GM18502 (cell line): ENCODE results near the gene CRYZL1.
A peak's percentile ranks its signal among the peaks of the same experiment; 100 is the strongest.
"Not testable (repeated sequence)": the region's sequence is repeated elsewhere in the genome, so short reads cannot be mapped to it uniquely, and the experiment has no call there.

Source experiments
- ATAC-seq: cut with Tn5 transposase; IDR thresholded peaks from one replicate; pipeline ENCODE4 v1.9.1; 2021; ENCODE audit warnings: mild to moderate bottlenecking; ENCODE audit not compliant: unreplicated experiment, poor library complexity

CRYZL1 gene

DNA sequence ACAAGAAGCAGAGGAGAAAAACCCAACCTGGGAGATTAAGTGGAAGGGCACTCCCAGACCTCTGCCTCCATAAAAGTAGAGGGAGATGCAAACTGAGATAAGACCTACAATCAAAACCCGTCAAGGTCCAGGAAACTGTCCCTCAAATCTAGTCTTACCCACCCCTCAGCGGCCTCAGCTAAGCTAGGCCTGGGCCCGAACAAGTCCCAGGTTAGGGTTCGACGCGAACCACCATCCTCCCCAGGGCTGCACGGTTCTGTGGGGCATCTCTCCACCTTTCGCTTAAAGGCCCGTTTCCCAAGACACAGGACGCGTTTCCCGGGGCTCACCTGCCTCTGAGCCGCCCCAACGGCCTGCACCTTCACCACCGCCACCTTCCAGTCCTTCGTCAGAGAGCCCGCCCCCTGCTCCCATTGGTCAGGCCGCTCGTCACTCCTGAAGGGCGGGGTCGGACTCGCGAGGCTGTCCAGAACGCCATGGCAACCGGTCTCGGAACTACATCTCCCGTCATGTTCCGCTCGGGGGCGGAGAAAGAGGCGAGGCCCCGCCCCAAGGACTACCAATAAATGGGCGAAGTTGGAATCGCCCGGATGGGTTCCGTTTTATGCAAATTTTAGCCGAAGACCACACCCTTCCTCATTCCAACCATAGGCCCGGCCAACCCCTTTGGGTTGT lies at the start of gene CRYZL1:
Gene CRYZL1, minus strand, starts transcription at position 390 of the 675 bp plus-strand sequence. CDS start 10,190 bp downstream, outside the sequence.
- peak; percentile 86 for ATAC-seq

DNA sequence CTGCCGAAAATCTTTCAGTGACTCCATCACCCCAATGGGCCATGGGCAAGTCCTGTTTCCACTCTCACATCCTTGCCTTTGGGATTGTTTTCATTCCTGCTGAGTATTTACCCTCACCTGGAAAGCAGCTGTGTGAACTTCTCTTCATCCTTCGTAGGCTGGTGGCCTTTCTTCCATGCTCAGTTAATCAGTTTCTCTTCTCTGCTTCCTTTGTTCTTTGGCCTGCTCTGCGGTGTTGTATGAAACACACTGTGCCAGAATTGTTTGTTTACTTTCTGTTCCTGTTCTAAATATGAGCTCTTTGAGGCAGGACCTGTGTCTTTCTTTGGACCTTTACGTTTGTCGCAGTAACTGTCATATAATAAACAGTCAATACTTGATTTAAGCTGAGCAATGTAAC lies 49.3 kb upstream of the CRYZL1 start:
- no peak for ATAC-seq

- ATAC-seq: no peak
Observed at GRCh38 chr21:33688353-33688752, 46.8 kb upstream of the CRYZL1 start.

DNA sequence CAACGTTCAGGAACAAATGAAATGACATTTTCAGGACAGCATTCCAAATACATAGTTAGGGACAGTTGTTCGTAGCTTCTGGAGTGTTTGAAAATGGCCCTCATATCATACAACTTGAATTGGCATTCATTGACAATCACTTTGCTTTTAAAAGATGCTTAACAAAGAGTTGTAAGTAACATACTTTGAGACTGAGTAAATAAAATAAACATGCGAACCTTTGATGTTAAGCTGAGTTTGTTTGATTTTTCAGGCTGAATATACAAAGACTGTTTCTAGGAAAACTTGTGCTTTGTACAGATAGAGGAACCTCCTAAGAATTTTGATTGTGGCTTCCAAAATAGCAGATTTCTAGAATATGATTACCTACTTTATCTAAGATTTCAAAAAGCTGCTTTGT lies 46.1 kb upstream of the CRYZL1 start:
- no peak for ATAC-seq

DNA sequence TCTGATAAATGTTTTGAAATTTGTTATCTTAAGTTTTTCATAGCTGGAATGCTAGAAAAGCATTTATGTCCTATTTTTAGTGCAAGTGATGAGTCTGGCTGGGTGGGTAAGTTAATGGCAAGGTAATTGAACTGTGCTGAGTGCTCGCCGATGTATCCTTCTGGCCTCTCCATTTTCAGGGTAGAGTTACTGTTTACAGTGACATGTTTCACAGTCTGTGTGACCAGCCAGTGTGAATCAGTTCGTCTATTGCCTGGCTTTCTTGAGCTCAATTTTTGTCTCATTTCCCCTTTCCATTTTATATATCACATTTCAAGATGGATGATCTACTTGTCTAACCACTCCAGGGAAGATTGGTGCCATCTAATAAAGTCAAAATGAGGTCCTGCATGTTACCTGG lies 44.8 kb upstream of the CRYZL1 start:
- no peak for ATAC-seq

GRCh38 chr21:33685613-33686197 lies 44.2 kb upstream of the CRYZL1 start:
- ATAC-seq: no peak

DNA sequence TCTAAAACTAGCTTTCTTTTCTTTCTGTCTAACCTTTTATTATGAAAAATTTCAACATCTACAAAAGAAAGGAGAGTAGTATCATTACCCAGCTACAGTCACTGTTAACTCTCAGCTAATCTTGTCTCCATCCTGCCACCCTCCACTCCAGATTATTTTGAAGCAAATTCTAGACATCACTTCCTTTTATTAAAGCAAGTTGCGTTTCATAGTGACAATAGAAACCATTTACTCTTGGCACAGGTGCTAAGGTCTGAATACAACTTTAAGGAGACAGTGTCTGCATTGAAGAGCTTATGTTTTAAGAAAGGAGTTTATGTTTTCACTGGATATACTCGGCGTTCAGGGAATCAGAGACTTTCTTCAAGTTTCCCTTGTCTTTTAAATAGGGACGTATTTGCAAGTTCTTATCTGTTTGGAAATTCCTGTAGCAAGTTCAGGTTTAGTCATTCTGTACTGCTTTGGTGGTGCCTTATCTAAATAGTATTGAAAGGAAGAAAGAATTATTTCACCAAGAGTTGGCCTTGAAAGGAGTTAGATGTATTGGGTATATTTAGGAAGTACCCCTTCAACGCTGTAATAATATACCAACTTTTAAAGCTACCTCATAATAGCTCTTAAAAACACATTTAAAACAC lies 43.5 kb upstream of the CRYZL1 start:
- no peak for ATAC-seq

- no peak for ATAC-seq
Observed at GRCh38 chr21:33684068-33684467, 42.5 kb upstream of the CRYZL1 start.

- no peak for ATAC-seq
Observed at GRCh38 chr21:33682992-33683627, 41.6 kb upstream of the CRYZL1 start.

GRCh38 chr21:33680870-33681269 lies 39.3 kb upstream of the CRYZL1 start:
- ATAC-seq: no peak

GRCh38 chr21:33677450-33677849 lies 35.9 kb upstream of the CRYZL1 start:
- no peak for ATAC-seq

- not testable (repeated sequence) for ATAC-seq
Observed at GRCh38 chr21:33676666-33677065, 35.1 kb upstream of the CRYZL1 start.

- no peak for ATAC-seq
Observed at GRCh38 chr21:33674226-33674625, 32.7 kb upstream of the CRYZL1 start.

DNA sequence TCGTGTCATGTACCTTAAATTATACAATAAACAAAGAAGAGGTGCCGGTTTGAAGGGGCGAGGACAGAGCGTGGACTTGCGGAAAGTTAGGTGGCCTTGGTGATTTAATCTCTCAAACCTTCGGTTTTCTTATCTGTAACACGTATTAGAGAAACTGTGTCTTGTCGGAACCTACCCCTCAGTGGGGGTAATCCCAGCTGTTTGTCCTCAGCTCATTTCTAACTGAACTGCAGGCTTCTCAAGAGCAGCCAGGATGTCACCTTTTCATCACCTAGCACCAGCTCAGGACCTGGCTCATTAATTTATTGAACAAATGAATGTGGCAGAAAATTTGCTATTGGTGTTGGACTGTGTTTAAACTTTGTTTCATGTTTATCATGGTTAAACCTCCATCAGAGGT lies 31.9 kb upstream of the CRYZL1 start:
- ATAC-seq: no peak

DNA sequence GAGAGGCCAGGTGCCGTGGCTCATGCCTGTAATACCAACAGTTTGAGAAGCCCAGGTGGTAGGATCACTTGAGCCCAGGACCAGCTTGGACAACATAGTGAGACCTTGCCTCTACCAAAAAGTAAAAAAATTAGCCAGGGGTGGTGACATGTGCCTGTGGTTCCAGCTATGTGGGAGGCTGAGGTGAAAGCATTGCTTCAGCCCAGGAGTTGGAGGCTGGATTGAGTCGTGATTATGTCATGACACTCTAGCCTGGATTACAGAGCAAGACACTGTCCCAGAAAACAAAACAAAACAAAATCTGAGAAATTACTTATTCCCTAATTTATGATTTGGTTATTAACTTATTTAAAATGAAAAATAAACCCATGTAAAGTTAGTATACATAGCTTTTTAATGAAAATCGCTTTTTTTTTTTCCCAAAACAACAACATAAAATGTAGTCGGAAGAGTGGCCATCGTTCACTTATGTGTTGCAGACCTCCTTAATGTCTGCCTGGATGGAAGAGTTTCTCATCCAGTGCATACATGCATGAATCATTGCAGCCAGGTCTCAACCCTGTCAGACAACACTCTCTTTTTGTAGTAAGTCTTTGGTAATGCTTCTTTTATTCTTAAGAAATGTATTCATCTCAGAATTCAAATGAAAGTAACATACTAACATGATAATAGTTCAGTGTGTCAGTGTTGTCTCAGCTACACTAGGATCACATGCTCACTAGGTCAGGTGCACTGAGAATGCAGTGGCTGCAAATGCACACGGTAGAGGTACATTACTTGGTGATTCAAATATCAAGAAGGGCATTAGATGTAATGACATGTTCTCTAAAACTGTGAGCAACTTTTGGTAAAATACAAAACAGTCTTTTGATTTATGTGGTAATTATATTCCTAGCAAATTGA lies 28.8 kb upstream of the CRYZL1 start:
- ATAC-seq: no peak

GRCh38 chr21:33668620-33669019 lies 27.1 kb upstream of the CRYZL1 start:
- ATAC-seq: no peak

GRCh38 chr21:33668180-33668579 lies 26.6 kb upstream of the CRYZL1 start:
- ATAC-seq: no peak

DNA sequence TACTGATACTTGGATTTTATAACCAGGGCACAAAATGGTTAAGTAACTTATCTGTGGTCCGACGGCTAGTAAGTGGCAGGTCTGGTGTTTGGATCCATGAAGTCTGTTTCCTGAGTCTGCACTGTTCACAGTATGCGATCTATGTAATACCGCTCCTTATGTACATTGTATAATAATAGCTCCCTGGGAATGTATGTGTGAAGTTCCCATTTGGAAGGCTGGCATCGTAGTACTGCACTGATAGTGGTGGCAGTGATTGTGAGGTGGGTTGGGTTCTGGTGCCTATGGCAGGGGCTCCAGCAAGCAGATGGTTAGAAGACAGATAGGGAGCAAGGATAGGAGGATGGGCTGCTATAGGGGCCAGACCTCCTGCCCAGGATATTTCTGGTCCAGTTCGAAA lies 26.1 kb upstream of the CRYZL1 start:
- no peak for ATAC-seq

- ATAC-seq: no peak
Observed at GRCh38 chr21:33666153-33666552, 24.6 kb upstream of the CRYZL1 start.

- ATAC-seq: no peak
Observed at GRCh38 chr21:33664135-33664534, 22.6 kb upstream of the CRYZL1 start.
